VCaP (cell line): ENCODE results near the gene PRR33.

Experiments used
- H3K27ac ChIP-seq: fragments of 450-650 bp; 2 replicates; pipeline ENCODE4 v1.5.1; 2017
- TF ChIP-seq, protein P1 (sequence below): fragments of 450-650 bp; conservative IDR thresholded peaks from 2 replicates; pipeline ENCODE4 v1.5.1; 2017; ENCODE audit warnings: mild to moderate bottlenecking, moderate library complexity

The PRR33 gene

DNA sequence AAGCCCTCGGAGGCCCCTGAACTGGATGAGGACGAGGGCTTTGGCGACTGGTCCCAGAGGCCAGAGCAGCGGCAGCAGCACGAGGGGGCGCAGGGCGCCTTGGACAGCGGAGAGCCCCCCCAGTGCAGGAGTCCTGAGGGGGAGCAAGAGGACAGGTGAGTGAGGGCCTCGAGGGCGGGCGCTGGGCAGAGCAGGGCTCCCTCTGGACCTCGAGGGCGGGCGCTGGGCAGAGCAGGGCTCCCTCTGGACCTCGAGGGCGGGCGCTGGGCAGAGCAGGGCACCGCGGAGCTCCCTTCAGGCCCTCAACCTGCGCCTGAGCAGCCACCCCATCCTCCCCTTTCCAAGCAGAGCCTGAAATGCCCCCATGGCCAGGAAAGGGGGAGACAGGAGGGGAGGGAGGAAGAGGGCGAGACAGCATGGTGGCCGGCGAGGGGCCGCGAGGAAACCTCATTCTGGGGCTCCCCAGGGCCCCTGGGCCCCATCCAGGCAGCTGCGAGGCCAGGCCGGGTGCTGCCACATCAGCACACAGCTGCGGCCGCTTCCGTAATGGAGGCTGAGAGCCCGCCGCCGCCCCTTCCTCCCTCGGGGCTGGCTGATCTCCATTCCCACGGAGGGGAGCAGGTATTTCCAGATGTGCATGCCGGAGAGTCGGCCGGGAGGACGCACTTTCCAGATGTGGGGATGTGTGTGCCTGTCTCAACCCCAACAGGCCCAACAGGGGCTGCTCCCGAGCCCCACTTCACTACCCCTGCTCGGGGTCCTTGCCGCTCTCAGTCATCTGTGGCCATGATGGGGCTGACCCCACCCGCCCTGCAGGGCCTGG is 10.0 kb downstream of the PRR33 start:
- H3K27ac ChIP-seq: no peak overlapping the region
- TF ChIP-seq, protein P1, sequence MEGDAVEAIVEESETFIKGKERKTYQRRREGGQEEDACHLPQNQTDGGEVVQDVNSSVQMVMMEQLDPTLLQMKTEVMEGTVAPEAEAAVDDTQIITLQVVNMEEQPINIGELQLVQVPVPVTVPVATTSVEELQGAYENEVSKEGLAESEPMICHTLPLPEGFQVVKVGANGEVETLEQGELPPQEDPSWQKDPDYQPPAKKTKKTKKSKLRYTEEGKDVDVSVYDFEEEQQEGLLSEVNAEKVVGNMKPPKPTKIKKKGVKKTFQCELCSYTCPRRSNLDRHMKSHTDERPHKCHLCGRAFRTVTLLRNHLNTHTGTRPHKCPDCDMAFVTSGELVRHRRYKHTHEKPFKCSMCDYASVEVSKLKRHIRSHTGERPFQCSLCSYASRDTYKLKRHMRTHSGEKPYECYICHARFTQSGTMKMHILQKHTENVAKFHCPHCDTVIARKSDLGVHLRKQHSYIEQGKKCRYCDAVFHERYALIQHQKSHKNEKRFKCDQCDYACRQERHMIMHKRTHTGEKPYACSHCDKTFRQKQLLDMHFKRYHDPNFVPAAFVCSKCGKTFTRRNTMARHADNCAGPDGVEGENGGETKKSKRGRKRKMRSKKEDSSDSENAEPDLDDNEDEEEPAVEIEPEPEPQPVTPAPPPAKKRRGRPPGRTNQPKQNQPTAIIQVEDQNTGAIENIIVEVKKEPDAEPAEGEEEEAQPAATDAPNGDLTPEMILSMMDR: no peak

DNA sequence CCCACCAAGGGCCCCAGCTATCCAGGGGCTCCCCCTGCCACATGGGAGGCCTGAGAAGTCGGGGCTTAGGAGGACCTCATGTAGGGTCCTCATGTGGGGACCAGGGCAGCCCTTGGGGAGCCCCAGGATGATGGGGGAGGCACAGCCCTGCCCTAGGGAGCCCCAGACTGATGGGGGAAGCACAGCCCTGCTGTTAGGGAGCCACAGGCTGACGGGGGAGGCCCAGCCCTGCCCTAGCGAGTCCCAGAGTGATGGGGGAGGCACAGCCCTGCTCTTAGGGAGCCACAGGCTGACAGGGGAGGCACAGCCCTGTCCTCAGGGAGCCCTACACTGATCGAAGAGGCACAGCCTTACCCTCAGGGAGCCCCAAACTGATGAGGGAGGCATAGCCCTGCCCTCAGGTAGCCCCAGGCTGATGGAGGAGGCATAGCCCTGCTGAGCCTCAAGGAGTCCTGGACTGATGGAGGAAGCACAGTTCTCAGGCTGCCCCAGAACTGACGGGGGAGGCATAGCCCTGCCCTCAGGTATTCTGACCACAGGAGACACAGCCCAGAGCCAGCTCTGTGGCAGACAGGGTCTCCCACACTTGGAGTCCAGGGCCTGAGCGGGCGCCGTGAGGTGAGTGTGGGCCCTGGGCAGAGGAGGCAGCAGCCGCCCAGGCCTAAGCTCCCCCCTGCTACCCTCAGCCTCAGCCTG is 10.8 kb downstream of the PRR33 start:
- no peak overlapping the region for H3K27ac ChIP-seq
- TF ChIP-seq, protein P1: no peak

GRCh38 chr11:1879941-1880720 is 11.6 kb downstream of the PRR33 start:
- TF ChIP-seq, protein P1: no peak
- H3K27ac ChIP-seq: no peak overlapping the region

- TF ChIP-seq, protein P1: no peak
- H3K27ac ChIP-seq: no peak overlapping the region
Observed at GRCh38 chr11:1879342-1879940, 12.3 kb downstream of the PRR33 start.

- H3K27ac ChIP-seq: no peak overlapping the region
- TF ChIP-seq, protein P1: no peak
Observed at GRCh38 chr11:1878137-1879031, 13.3 kb downstream of the PRR33 start.

DNA sequence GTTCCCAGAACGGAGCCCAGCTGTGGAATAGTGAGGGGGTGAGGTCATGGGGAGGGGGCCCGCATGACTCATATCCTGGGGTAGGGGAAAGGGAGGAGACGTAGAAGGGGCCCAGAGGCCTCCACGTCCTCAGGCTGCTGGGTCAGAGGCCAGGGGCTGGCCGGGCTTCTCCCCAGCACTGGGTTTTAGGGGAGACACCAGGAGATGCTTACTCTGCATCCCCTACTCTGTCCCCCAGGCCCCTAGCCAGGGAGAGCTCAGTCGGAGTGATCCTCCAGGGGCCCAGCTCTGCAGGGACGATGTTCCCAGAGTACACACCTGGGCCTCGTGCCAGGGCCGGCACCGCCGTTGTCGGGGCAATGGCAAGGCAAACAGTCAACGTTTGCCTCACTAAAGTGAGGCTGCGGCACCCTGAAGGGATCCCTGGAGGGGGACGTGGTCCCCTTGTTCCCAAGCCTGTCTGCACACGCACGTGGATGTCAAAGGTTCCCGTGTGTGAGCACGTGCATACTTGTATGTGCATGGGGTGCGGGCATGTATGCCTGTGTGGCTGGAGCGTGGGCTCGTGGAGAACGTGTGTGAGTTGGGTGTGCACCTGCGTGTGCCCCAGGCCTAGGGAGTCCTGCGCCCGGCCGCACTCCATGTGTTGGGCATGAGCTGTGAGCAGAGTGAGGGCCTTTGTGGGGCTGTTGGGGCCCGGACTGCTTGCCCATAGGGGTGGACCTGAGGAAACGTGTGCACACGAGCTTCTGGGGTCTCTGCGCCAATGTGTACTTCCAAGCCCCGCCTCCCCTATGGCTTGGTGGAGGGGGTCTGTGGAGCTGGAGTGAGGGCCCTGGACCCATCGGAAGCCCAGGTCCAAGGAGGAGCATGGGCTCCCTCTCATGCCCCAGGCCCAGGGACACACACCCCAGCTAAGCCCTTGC is 14.2 kb downstream of the PRR33 start:
- TF ChIP-seq, protein P1: no peak
- no peak overlapping the region for H3K27ac ChIP-seq
